CD4-positive, alpha-beta T cell treated with Interferon gamma for 1 hour (primary cell): ENCODE data around the gene SFTPB.
A peak's percentile ranks its signal among the peaks of the same experiment; 100 is the strongest.
"Not testable (repeated sequence)": the region's sequence is repeated elsewhere in the genome, so short reads cannot be mapped to it uniquely, and the experiment has no call there.

Experiments used
- DNase-seq: peaks from one replicate; pipeline ENCODE4 v3.0.0-alpha.2; 2020

The SFTPB gene

GRCh38 chr2:85652056-85652455, 15.9 kb downstream of the SFTPB start:
- no peak for DNase-seq

GRCh38 chr2:85651097-85651496, 16.9 kb downstream of the SFTPB start:
- no peak for DNase-seq

- DNase-seq = no peak
Measured at GRCh38 chr2:85650456-85650855, 17.5 kb downstream of the SFTPB start.

GRCh38 chr2:85649201-85650190, 18.5 kb downstream of the SFTPB start:
- no peak for DNase-seq

- no peak for DNase-seq
Measured at GRCh38 chr2:85648619-85649018, 19.4 kb downstream of the SFTPB start.

- DNase-seq = peak; percentile 17
Measured at GRCh38 chr2:85647823-85648526, 20.0 kb downstream of the SFTPB start.

GRCh38 chr2:85646166-85646565, 21.8 kb downstream of the SFTPB start:
- DNase-seq = no peak

GRCh38 chr2:85644909-85645308, 23.1 kb downstream of the SFTPB start:
- DNase-seq = no peak

GRCh38 chr2:85642725-85643124, 25.3 kb downstream of the SFTPB start:
- DNase-seq = no peak

GRCh38 chr2:85635636-85636035, 32.4 kb downstream of the SFTPB start:
- DNase-seq = no peak

- no peak for DNase-seq
Measured at GRCh38 chr2:85635011-85635410, 33.0 kb downstream of the SFTPB start.

GRCh38 chr2:85631316-85631715, 36.7 kb downstream of the SFTPB start:
- no peak for DNase-seq

GRCh38 chr2:85628658-85629057, 39.3 kb downstream of the SFTPB start:
- no peak for DNase-seq

GRCh38 chr2:85623991-85624390, 44.0 kb downstream of the SFTPB start:
- no peak for DNase-seq

- no peak for DNase-seq
Measured at GRCh38 chr2:85621338-85621737, 46.7 kb downstream of the SFTPB start.

GRCh38 chr2:85619617-85620016, 48.4 kb downstream of the SFTPB start:
- no peak for DNase-seq

- DNase-seq = not testable (repeated sequence)
Measured at GRCh38 chr2:85617723-85618122, 50.3 kb downstream of the SFTPB start.

- DNase-seq = no peak
Measured at GRCh38 chr2:85615413-85615728, 52.6 kb downstream of the SFTPB start.

GRCh38 chr2:85614757-85615156, 53.2 kb downstream of the SFTPB start:
- not testable (repeated sequence) for DNase-seq

GRCh38 chr2:85613717-85614515, 54.1 kb downstream of the SFTPB start:
- no peak for DNase-seq

- peak; percentile 83 for DNase-seq
Measured at GRCh38 chr2:85611705-85612587, 56.1 kb downstream of the SFTPB start, which contains the start of gene C2orf68. Gene C2orf68, minus strand, starts transcription at chr2:85612066. Its CDS starts 82 bp downstream, at chr2:85611984.

GRCh38 chr2:85611217-85611704, 56.7 kb downstream of the SFTPB start:
- DNase-seq = no peak
